Type B pancreatic cell (in vitro differentiated cells): ENCODE results near the gene DIPK1A. TPM values are rescaled to one million over a fixed set of nuclear protein-coding genes. Genes with fewer than 3 reads are reported as not detected.
"Not testable (repeated sequence)": the region's sequence is repeated elsewhere in the genome, so short reads cannot be mapped to it uniquely, and the experiment has no call there.

ENCODE experiments used
- DNase-seq: peaks from one replicate; pipeline ENCODE4 v3.0.0; 2021; ENCODE audit warnings: mixed read lengths; ENCODE audit not compliant: unreplicated experiment; ENCODE audit errors: extremely low spot score
- H3K27ac Mint-ChIP-seq: 2 replicates; pipeline ENCODE4 v1.8.0; 2021; ENCODE audit warnings: mild to moderate bottlenecking, mixed read lengths
- H3K27me3 Mint-ChIP-seq: 2 replicates; pipeline ENCODE4 v1.8.0; 2021; ENCODE audit warnings: mixed read lengths
- H3K36me3 Mint-ChIP-seq: 2 replicates; pipeline ENCODE4 v1.8.0; 2021; ENCODE audit warnings: mixed read lengths
- H3K4me1 Mint-ChIP-seq: one replicate; pipeline ENCODE4 v1.8.0; 2021; ENCODE audit warnings: mixed read lengths; ENCODE audit not compliant: unreplicated experiment
- H3K4me3 Mint-ChIP-seq: 2 replicates; pipeline ENCODE4 v1.8.0; 2021; ENCODE audit warnings: mild to moderate bottlenecking, mixed read lengths
- H3K9me3 Mint-ChIP-seq: 2 replicates; pipeline ENCODE4 v1.8.0; 2021; ENCODE audit warnings: mixed read lengths
- CTCF ChIP-seq: fragments of 200-600 bp; sonication (generic); conservative IDR thresholded peaks from 2 replicates; pipeline ENCODE4 v1.5.0; 2021; ENCODE audit warnings: antibody characterized with exemption, mild to moderate bottlenecking
- total RNA-seq: library from RNA; stranded (reverse); gene quantifications from 2 replicates; pipeline ENCODE4 v1.2.1, GENCODE V29; 2021; ENCODE audit warnings: low replicate concordance

Gene DIPK1A
- total RNA-seq, 1 donor from 2014 or later, result 4.6 TPM

GRCh38 chr1:92901126-92901525, 60.1 kb downstream of the DIPK1A start:
- no peak for DNase-seq
- H3K27ac Mint-ChIP-seq, result no peak overlapping the region

GRCh38 chr1:92900539-92900938, 60.7 kb downstream of the DIPK1A start:
- DNase-seq, result no peak
- no peak overlapping the region for H3K4me3 Mint-ChIP-seq
- no peaks in the 10 kb centered on the region for H3K27me3 Mint-ChIP-seq
- H3K9me3 Mint-ChIP-seq, result peaks cover 6% of the 10 kb centered on the region
- no peaks in the 10 kb centered on the region for H3K36me3 Mint-ChIP-seq
- no peak overlapping the region for H3K27ac Mint-ChIP-seq
- no peaks in the 10 kb centered on the region for H3K4me1 Mint-ChIP-seq
- TF ChIP-seq CTCF, result no peak

More at GRCh38 chr1:92901126-92901525, 60.1 kb downstream of the DIPK1A start:
- no peak for TF ChIP-seq CTCF
- no peaks in the 10 kb centered on the region for H3K27me3 Mint-ChIP-seq
- H3K9me3 Mint-ChIP-seq, result peaks cover 6% of the 10 kb centered on the region
- H3K36me3 Mint-ChIP-seq, result no peaks in the 10 kb centered on the region
- no peaks in the 10 kb centered on the region for H3K4me1 Mint-ChIP-seq
- no peak overlapping the region for H3K4me3 Mint-ChIP-seq

- Mint-ChIP-seq H3K4me1 (no peaks in the 10 kb centered on the region), H3K4me3 (no peak overlapping the region), H3K27ac (no peak overlapping the region), H3K9me3 (peaks cover 6% of the 10 kb centered on the region), H3K27me3 (no peaks in the 10 kb centered on the region), H3K36me3 (no peaks in the 10 kb centered on the region)
- TF ChIP-seq CTCF, result no peak
- DNase-seq, result no peak
Measured at GRCh38 chr1:92899780-92900179, 61.5 kb downstream of the DIPK1A start.

GRCh38 chr1:92898053-92898452, 63.2 kb downstream of the DIPK1A start:
- H3K27me3 Mint-ChIP-seq, H3K4me3 Mint-ChIP-seq, H3K9me3 Mint-ChIP-seq, H3K36me3 Mint-ChIP-seq, H3K4me1 Mint-ChIP-seq, H3K27ac Mint-ChIP-seq, DNase-seq: not testable (repeated sequence)

GRCh38 chr1:92887465-92887864, 73.8 kb downstream of the DIPK1A start:
- Mint-ChIP-seq H3K4me3 (no peak overlapping the region), H3K4me1 (no peaks in the 10 kb centered on the region), H3K27ac (peak overlapping the region; percentile 14), H3K27me3 (no peaks in the 10 kb centered on the region), H3K36me3 (no peaks in the 10 kb centered on the region), H3K9me3 (no peaks in the 10 kb centered on the region)
- no peak for DNase-seq
- no peak for TF ChIP-seq CTCF

- no peaks in the 10 kb centered on the region for H3K9me3 Mint-ChIP-seq
- peak overlapping the region; percentile 14 for H3K4me3 Mint-ChIP-seq
- DNase-seq, result no peak
- H3K36me3 Mint-ChIP-seq, result no peaks in the 10 kb centered on the region
- no peaks in the 10 kb centered on the region for H3K4me1 Mint-ChIP-seq
- H3K27ac Mint-ChIP-seq, result peak overlapping the region; percentile 14
- no peak for TF ChIP-seq CTCF
- no peaks in the 10 kb centered on the region for H3K27me3 Mint-ChIP-seq
Measured at GRCh38 chr1:92886886-92887419, 74.3 kb downstream of the DIPK1A start.
